Fibroblast of lung (primary cell): ENCODE results near the gene KIAA1328. TPM values are rescaled to one million over a fixed set of nuclear protein-coding genes. Genes with fewer than 3 reads are reported as not detected.
A peak's percentile ranks its signal among the peaks of the same experiment; 100 is the strongest.

Experiments
- DNase-seq, 2 donors: peaks; one replicate each; pipeline versions ENCODE4 v3.0.0 to v3.0.0-alpha.2; 2010; ENCODE audit warnings: low read depth in 2 of 2
- H2AFZ ChIP-seq: 2 replicates; pipeline ENCODE4 v1.5.1; 2012; ENCODE audit warnings: low read length, control low read depth, inconsistent platforms
- H3K27ac ChIP-seq: 2 replicates; pipeline ENCODE4 v1.5.1; 2011; ENCODE audit warnings: low read length, control low read depth; ENCODE audit not compliant: insufficient read depth
- H3K27me3 ChIP-seq: 2 replicates; pipeline ENCODE4 v1.5.1; 2011; ENCODE audit warnings: mild to moderate bottlenecking, low read length; ENCODE audit not compliant: control insufficient read depth, insufficient read depth
- H3K36me3 ChIP-seq: 2 replicates; pipeline ENCODE4 v1.5.1; 2011; ENCODE audit warnings: low read length; ENCODE audit not compliant: control insufficient read depth, insufficient read depth
- H3K4me1 ChIP-seq: 2 replicates; pipeline ENCODE4 v1.5.1; 2011; ENCODE audit warnings: low read length; ENCODE audit not compliant: control insufficient read depth, insufficient read depth; ENCODE audit errors: extremely low read depth
- H3K4me2 ChIP-seq: 2 replicates; pipeline ENCODE4 v1.5.1; 2011; ENCODE audit warnings: low read length, control low read depth; ENCODE audit not compliant: insufficient read depth; ENCODE audit errors: extremely low read depth
- H3K4me3 ChIP-seq, 4 experiments: fragments of 200-600 bp in 1 of 4; sonication (generic) in 1 of 4; replicated peaks in 1 of 4; 2 replicates each; pipeline ENCODE4 v1.5.1; 2011 to 2016; ENCODE audit warnings: low read length in 4 of 4, low read depth in 3 of 4, mild to moderate bottlenecking in 3 of 4, control low read depth in 2 of 4, inconsistent platforms in 1 of 4, mixed read lengths in 1 of 4; ENCODE audit not compliant: insufficient read depth in 1 of 4; ENCODE audit errors: control extremely low read depth in 1 of 4
- H3K79me2 ChIP-seq: 2 replicates; pipeline ENCODE4 v1.5.1; 2012; ENCODE audit warnings: mild to moderate bottlenecking, low read length, inconsistent platforms; ENCODE audit not compliant: control insufficient read depth, insufficient read depth
- H3K9ac ChIP-seq: 2 replicates; pipeline ENCODE4 v1.5.1; 2011; ENCODE audit warnings: mild to moderate bottlenecking, low read length, control low read depth; ENCODE audit not compliant: insufficient read depth
- H3K9me3 ChIP-seq: 2 replicates; pipeline ENCODE4 v1.5.1; 2012; ENCODE audit warnings: low read depth, low read length; ENCODE audit not compliant: control insufficient read depth, insufficient read depth
- H4K20me1 ChIP-seq: 2 replicates; pipeline ENCODE4 v1.5.1; 2011; ENCODE audit warnings: low read length; ENCODE audit not compliant: control insufficient read depth, insufficient read depth; ENCODE audit errors: extremely low read depth
- EZH2 ChIP-seq: IDR thresholded peaks from 2 replicates; pipeline ENCODE4 v1.5.1; 2012; ENCODE audit warnings: low read length, control low read depth, mild to moderate bottlenecking; ENCODE audit errors: missing control alignments
- polyA plus RNA-seq, 2 donors: library from polyadenylated mRNA; depleted of rRNA in 1 of 2; stranded (reverse) in 1 of 2; unstranded in 1 of 2; fragments of >200 nt; gene quantifications; 2 replicates each; pipeline ENCODE4 v1.2.1, GENCODE V29; 2011 to 2012; ENCODE audit warnings: missing spikeins in 1 of 2
- total RNA-seq: library from RNA; depleted of rRNA; stranded (reverse); fragments of >200 nt; gene quantifications from 2 replicates; pipeline ENCODE4 v1.2.1, GENCODE V29; 2014
- TF ChIP-seq, protein P1 (sequence below), 2 donors: IDR thresholded peaks in 1 of 2; conservative IDR thresholded peaks in 1 of 2; 1 replicate in 1 of 2; 2 replicates in 1 of 2; pipeline ENCODE4 v1.5.1; 2011 to 2012; ENCODE audit warnings: low read length in 2 of 2, control low read depth in 1 of 2, inconsistent platforms in 1 of 2, low read depth in 1 of 2, mild to moderate bottlenecking in 1 of 2

The KIAA1328 gene
- total and polyA plus RNA-seq, 2 donors (not counting 1 experiment from before 2014, with no cell fraction given) = 4.3 to 4.5 TPM

DNA sequence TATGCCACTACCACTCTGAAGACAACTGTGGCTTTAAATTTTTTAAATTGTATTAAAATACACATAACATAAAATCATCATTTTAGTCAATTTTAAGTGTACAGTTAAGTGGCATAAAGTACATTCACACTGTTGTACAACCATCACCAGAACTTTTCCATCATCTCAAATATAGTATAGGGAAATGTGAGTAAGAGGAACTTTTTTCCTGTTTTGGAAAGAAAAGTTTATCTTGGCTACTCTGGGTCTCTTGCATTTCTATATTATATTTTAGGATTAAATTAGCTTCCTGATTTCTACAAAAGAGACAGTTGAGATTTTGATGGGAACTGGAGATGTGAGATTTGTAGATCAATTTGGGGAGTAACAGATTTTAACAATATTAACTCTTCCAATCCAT is 3.4 kb upstream of the KIAA1328 start:
- H3K9me3 ChIP-seq = no peaks in the 10 kb centered on the region
- H3K4me2 ChIP-seq = no peak overlapping the region
- no peaks in the 10 kb centered on the region for H4K20me1 ChIP-seq
- H3K27me3 ChIP-seq = no peaks in the 10 kb centered on the region
- H3K9ac ChIP-seq = no peak overlapping the region
- DNase-seq = no peak
- H3K27ac ChIP-seq = no peak overlapping the region
- H2AFZ ChIP-seq = no peak overlapping the region
- TF ChIP-seq, protein P1, sequence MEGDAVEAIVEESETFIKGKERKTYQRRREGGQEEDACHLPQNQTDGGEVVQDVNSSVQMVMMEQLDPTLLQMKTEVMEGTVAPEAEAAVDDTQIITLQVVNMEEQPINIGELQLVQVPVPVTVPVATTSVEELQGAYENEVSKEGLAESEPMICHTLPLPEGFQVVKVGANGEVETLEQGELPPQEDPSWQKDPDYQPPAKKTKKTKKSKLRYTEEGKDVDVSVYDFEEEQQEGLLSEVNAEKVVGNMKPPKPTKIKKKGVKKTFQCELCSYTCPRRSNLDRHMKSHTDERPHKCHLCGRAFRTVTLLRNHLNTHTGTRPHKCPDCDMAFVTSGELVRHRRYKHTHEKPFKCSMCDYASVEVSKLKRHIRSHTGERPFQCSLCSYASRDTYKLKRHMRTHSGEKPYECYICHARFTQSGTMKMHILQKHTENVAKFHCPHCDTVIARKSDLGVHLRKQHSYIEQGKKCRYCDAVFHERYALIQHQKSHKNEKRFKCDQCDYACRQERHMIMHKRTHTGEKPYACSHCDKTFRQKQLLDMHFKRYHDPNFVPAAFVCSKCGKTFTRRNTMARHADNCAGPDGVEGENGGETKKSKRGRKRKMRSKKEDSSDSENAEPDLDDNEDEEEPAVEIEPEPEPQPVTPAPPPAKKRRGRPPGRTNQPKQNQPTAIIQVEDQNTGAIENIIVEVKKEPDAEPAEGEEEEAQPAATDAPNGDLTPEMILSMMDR (conservative IDR thresholded peaks at IDR 0.05 in 1 of 2, IDR thresholded peaks at IDR 0.05 in 1 of 2; ENCODE audit: low read depth in 1 of 2, low read length in 2 of 2) = no peak
- TF ChIP-seq EZH2 = no peak
- no peaks in the 10 kb centered on the region for H3K36me3 ChIP-seq
- H3K79me2 ChIP-seq = peaks cover 16% of the 10 kb centered on the region
- H3K4me1 ChIP-seq = peaks cover 3% of the 10 kb centered on the region
- no peak overlapping the region for H3K4me3 ChIP-seq

GRCh38 chr18:36826556-36826955 is 2.4 kb upstream of the KIAA1328 start:
- Histone ChIP-seq H3K9ac (no peak overlapping the region), H3K36me3 (no peaks in the 10 kb centered on the region), H3K4me2 (no peak overlapping the region), H3K9me3 (no peaks in the 10 kb centered on the region), H3K4me1 (peaks cover 3% of the 10 kb centered on the region), H3K79me2 (peaks cover 16% of the 10 kb centered on the region), H3K27me3 (no peaks in the 10 kb centered on the region), H4K20me1 (no peaks in the 10 kb centered on the region), H2AFZ (no peak overlapping the region), H3K4me3 (no peak overlapping the region), H3K27ac (no peak overlapping the region)
- TF ChIP-seq, protein P1 (conservative IDR thresholded peaks at IDR 0.05 in 1 of 2, IDR thresholded peaks at IDR 0.05 in 1 of 2; ENCODE audit: low read depth in 1 of 2, low read length in 2 of 2) = no peak
- no peak for TF ChIP-seq EZH2
- no peak for DNase-seq

- Histone ChIP-seq H3K4me2 (peak overlapping the region; percentile 80), H3K4me1 (peaks cover 3% of the 10 kb centered on the region), H3K36me3 (no peaks in the 10 kb centered on the region), H3K27me3 (no peaks in the 10 kb centered on the region), H3K9me3 (no peaks in the 10 kb centered on the region), H3K27ac (peak overlapping the region; percentile 95), H3K9ac (peak overlapping the region; percentile 93), H3K79me2 (peaks cover 16% of the 10 kb centered on the region), H4K20me1 (no peaks in the 10 kb centered on the region), H3K4me3 (peak overlapping the region; percentile 59 to 99 (median 94)), H2AFZ (peak overlapping the region; percentile 97)
- peak; percentile 50 to 62 for DNase-seq
- TF ChIP-seq, protein P1 (conservative IDR thresholded peaks at IDR 0.05 in 1 of 2, IDR thresholded peaks at IDR 0.05 in 1 of 2; ENCODE audit: low read depth in 1 of 2, low read length in 2 of 2) = peak in 1 of 2 donors; percentile 2
- no peak for TF ChIP-seq EZH2
Observed at GRCh38 chr18:36828157-36828629, 734 bp upstream of the KIAA1328 start.
